Spleen (tissue), 11 donors: ENCODE measurements around the gene HBQ1. TPM values are rescaled to one million over a fixed set of nuclear protein-coding genes. Genes with fewer than 3 reads are reported as not detected.

ENCODE experiments used
- DNase-seq: peaks from one replicate; pipeline ENCODE4 v3.0.0-alpha.2; 2020
- H3K27ac ChIP-seq, 8 donors: fragments of 200-600 bp; sonication (generic) in 7 of 8; 1 replicate in 4 of 8; 2 replicates in 4 of 8; pipeline versions ENCODE4 v1.5.0 to v1.8.0; 2016 to 2021; ENCODE audit warnings: inconsistent platforms in 4 of 8, mild to moderate bottlenecking in 4 of 8, moderate library complexity in 1 of 8
- H3K27me3 ChIP-seq, 7 donors: fragments of 200-600 bp; sonication (generic) in 6 of 7; replicated peaks in 1 of 7; 1 replicate in 4 of 7; 2 replicates in 3 of 7; pipeline versions ENCODE4 v1.5.0 to v1.8.0; 2016 to 2021; ENCODE audit warnings: inconsistent platforms in 3 of 7, mild to moderate bottlenecking in 1 of 7
- H3K36me3 ChIP-seq, 6 donors: fragments of 200-600 bp; sonication (generic) in 5 of 6; 1 replicate in 4 of 6; 2 replicates in 2 of 6; pipeline versions ENCODE4 v1.5.0 to v1.8.0; 2016 to 2021; ENCODE audit warnings: inconsistent platforms in 2 of 6
- H3K4me1 ChIP-seq, 6 donors: fragments of 200-600 bp; sonication (generic) in 5 of 6; 1 replicate in 3 of 6; 2 replicates in 3 of 6; pipeline versions ENCODE4 v1.5.0 to v1.8.0; 2016 to 2021; ENCODE audit warnings: inconsistent platforms in 3 of 6
- H3K4me3 ChIP-seq, 8 donors: fragments of 200-600 bp; sonication (generic) in 7 of 8; 1 replicate in 4 of 8; 2 replicates in 4 of 8; pipeline versions ENCODE4 v1.5.0 to v1.8.0; 2016 to 2021; ENCODE audit warnings: inconsistent platforms in 4 of 8, mild to moderate bottlenecking in 4 of 8, moderate library complexity in 2 of 8
- H3K9me3 ChIP-seq, 8 donors: fragments of 200-600 bp; sonication (generic) in 7 of 8; 1 replicate in 4 of 8; 2 replicates in 4 of 8; pipeline versions ENCODE4 v1.5.0 to v1.8.0; 2016 to 2021; ENCODE audit warnings: inconsistent platforms in 4 of 8
- POLR2A ChIP-seq, 3 donors: fragments of 450-650 bp; IDR thresholded peaks; one replicate each; pipeline ENCODE4 v1.5.1; 2017; ENCODE audit warnings: antibody characterized with exemption in 3 of 3, mild to moderate bottlenecking in 1 of 3
- POLR2AphosphoS5 ChIP-seq, 3 donors: sonication (generic); formaldehyde crosslinking; IDR thresholded peaks; one replicate each; pipeline ENCODE4 v1.5.1; 2017; ENCODE audit warnings: antibody characterized with exemption in 3 of 3
- WGBS, 5 donors: extraction: QIAGEN DNeasy Blood & Tissue Kit in 3 of 5; methylation state at CpG; one replicate each; pipeline versions ENCODE4 v1.1.5 to v1.1.7; 2013 to 2018; 5-methylcytosine and 5-hydroxymethylcytosine counted together
- intact Hi-C: fragments of 100-400 bp; cut with DNase I; formaldehyde crosslinking; loops from one replicate; pipeline ENCODE4 v1.15.0; 2023; ENCODE audit warnings: low total_unique reads
- polyA plus RNA-seq, 3 donors: library from polyadenylated mRNA; stranded (reverse); fragments of 200-250 nt; gene quantifications; one replicate each; pipeline ENCODE4 v1.2.1, GENCODE V29; 2013
- total RNA-seq, 7 donors: library from RNA; depleted of rRNA in 3 of 7; stranded (reverse); fragments of >200 nt in 3 of 7; fragmentation: NEBNext Ultra II Directional in 4 of 7; extraction: Animal tissue kit (Norgen Biotek cat#: 25700) in 4 of 7; gene quantifications; one replicate each; pipeline versions ENCODE4 v1.1.0 to v1.2.1, GENCODE V29; 2016 to 2021
- TF ChIP-seq, protein P1 (sequence below), 11 experiments: fragments of 200-600 bp in 7 of 11; fragments of 450-650 bp in 4 of 11; sonication (generic) in 4 of 11; IDR thresholded peaks in 8 of 11; conservative IDR thresholded peaks in 3 of 11; 1 replicate in 7 of 11; 2 replicates in 4 of 11; pipeline versions ENCODE4 v1.4.0 to v1.8.0; 2016 to 2021; ENCODE audit warnings: antibody characterized with exemption in 11 of 11, inconsistent platforms in 4 of 11, mild to moderate bottlenecking in 1 of 11
- donor health status: healthy with polysubstance abuse.
- donor health status: DM: no; HTN: no; CAD: no; lungs with moderate emphysema.
- donor health status: DM: no; HTN: no; CAD: no.
- donor health status: Bipolar disorder and iron deficiency.
- donor health status: healthy.
- donor health status: DM: no; HTN: no; CAD: no.
- donor health status: DM: yes; HTN: yes; CAD: no.

HBQ1 gene
- total and polyA plus RNA-seq, 10 donors, result 0.41 to 11.3 (median 6.6) TPM; not detected in 3

DNA sequence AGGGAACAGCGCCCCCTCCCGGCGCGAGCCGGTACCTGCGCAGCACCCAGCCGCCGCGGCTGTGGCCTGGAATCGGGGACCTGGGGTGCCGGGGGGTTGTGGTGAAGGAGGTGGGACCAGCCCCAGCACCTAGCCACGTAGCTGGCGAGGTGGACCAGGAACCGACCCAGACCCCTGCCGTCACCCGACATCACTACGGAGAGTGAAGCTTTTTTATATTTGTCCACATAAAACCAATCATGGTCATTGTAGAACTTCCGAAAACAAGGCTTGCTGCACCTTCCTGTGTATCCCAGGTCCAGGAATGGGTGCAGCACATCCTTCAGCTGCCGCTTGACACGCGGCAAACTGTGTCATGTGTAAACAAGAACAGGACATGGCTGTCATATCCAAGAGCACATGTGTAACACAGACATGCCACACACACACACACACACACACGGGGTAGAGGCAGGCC is 1.3 kb downstream of the HBQ1 start:
- Histone ChIP-seq H3K4me1 (peaks cover 11 to 31% (median 18%) of the 10 kb centered on the region in 6 donors), H3K4me3 (peak overlapping the region in 5 of 8 donors; percentile 35 to 67 (median 40)), H3K36me3 (peaks cover 0 to 10% (median 0%) of the 10 kb centered on the region in 6 donors), H3K27me3 (peaks cover 7 to 48% (median 44%) of the 10 kb centered on the region in 7 donors), H3K9me3 (no peaks in the 10 kb centered on the region), H3K27ac (no peak overlapping the region)
- peak; percentile 95 for DNase-seq
- WGBS, 5 donors, result 10 to 29% (median 12%) methylated on average over 11 to 22 of the region's 22 CpGs
- TF ChIP-seq, protein P1, sequence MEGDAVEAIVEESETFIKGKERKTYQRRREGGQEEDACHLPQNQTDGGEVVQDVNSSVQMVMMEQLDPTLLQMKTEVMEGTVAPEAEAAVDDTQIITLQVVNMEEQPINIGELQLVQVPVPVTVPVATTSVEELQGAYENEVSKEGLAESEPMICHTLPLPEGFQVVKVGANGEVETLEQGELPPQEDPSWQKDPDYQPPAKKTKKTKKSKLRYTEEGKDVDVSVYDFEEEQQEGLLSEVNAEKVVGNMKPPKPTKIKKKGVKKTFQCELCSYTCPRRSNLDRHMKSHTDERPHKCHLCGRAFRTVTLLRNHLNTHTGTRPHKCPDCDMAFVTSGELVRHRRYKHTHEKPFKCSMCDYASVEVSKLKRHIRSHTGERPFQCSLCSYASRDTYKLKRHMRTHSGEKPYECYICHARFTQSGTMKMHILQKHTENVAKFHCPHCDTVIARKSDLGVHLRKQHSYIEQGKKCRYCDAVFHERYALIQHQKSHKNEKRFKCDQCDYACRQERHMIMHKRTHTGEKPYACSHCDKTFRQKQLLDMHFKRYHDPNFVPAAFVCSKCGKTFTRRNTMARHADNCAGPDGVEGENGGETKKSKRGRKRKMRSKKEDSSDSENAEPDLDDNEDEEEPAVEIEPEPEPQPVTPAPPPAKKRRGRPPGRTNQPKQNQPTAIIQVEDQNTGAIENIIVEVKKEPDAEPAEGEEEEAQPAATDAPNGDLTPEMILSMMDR (IDR thresholded peaks at IDR 0.05 in 8 of 11, conservative IDR thresholded peaks at IDR 0.05 in 3 of 11), result peak; percentile 89 to 98 (median 96)
- TF ChIP-seq POLR2AphosphoS5 (IDR thresholded peaks at IDR 0.05), result no peak
- intact Hi-C loops, result loop anchor here (5.0 kb wide), 1 partner anchor 64 kb away; no protein-coding TSS in a partner anchor

DNA sequence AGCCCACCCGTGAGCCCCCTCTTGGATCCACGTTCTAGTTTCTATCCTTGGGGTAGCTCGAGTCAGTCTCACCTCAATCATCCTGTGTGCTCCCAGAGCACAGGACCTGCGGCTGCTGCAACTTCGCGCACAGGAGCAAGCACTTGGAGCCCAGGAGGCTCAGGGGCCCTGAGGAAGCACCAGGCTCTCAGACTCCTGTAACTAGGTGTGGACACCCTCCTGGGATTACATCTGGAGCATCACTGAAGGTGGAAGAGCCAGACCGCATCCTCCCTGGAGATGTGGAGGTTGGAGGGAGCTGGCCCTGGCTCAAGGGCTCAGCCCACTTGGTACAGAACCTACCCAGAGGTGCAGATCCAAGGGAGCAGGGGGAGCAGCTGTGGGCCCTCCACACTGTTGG is 2.7 kb downstream of the HBQ1 start:
- Histone ChIP-seq H3K4me3 (no peak overlapping the region), H3K9me3 (no peaks in the 10 kb centered on the region), H3K27me3 (peaks cover 3 to 36% (median 33%) of the 10 kb centered on the region in 7 donors), H3K27ac (no peak overlapping the region), H3K36me3 (peaks cover 0 to 20% (median 9%) of the 10 kb centered on the region in 6 donors), H3K4me1 (peaks cover 11 to 22% (median 18%) of the 10 kb centered on the region in 6 donors)
- TF ChIP-seq POLR2AphosphoS5 (IDR thresholded peaks at IDR 0.05), result peak; percentile 13 to 60 (median 15)
- TF ChIP-seq POLR2A (IDR thresholded peaks at IDR 0.05), result no peak
- TF ChIP-seq, protein P1 (IDR thresholded peaks at IDR 0.05 in 8 of 11, conservative IDR thresholded peaks at IDR 0.05 in 3 of 11), result no peak
- intact Hi-C loops, result loop anchor here (5.0 kb wide), 1 partner anchor 66 kb away; no protein-coding TSS in a partner anchor
- WGBS, 5 donors, result 76 to 92% (median 80%) methylated on average over 7 of the region's 7 CpGs
- DNase-seq, result no peak

DNA sequence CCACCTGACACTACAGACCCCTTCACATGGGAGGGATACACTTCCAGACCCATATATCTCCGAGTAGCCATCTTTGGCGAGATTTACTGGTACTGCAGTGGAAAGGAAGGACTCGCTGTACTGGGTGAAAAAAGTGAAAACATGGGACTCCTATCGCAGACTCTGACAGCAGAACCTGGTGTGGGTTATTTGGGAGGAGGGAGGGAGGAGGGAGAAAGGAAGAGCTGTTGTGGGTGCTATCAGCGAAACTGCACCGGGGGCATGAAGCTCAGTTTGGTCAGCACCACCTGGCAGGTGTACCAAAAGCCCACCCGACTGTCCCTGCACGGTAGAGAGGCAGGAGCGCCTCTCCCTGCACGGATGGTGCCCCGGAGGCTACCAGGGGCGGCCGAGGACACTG is 5.0 kb downstream of the HBQ1 start:
- intact Hi-C loops, result no loop called here
- DNase-seq, result no peak

DNA sequence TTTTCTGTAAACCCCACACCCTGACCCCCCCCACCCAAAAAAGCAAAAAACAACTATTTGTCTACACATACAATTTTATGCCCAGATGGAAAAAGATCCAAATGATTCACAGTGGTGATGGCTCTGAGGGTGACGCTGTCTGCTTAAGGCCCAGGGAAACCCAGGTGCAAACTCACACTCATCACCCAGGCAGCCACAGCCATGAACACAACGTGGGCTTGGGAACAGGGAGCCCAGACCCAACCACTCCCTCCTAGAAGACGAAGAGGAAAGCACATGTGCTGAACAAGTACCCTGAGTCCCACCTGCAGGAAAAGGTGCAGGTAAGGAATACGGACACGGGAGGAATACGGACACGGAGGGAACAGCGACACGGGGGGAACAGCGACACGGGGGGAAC is 5.4 kb downstream of the HBQ1 start:
- TF ChIP-seq, protein P1 (IDR thresholded peaks at IDR 0.05 in 8 of 11, conservative IDR thresholded peaks at IDR 0.05 in 3 of 11), result no peak
- no peak for TF ChIP-seq POLR2AphosphoS5 (IDR thresholded peaks at IDR 0.05)
- TF ChIP-seq POLR2A (IDR thresholded peaks at IDR 0.05), result no peak
- intact Hi-C loops, result no loop called here
- WGBS, 5 donors, result 79 to 92% (median 89%) methylated on average over 7 to 11 of the region's 11 CpGs

More for the DNA sequence above, 5.0 kb downstream of the HBQ1 start:
- no peaks in the 10 kb centered on the region for H3K9me3 ChIP-seq
- peaks cover 0 to 42% (median 31%) of the 10 kb centered on the region in 6 donors for H3K36me3 ChIP-seq
- H3K4me1 ChIP-seq, result peaks cover 11 to 16% (median 14%) of the 10 kb centered on the region in 6 donors
- peaks cover 0 to 14% (median 11%) of the 10 kb centered on the region in 7 donors for H3K27me3 ChIP-seq
- 88 to 96% (median 89%) methylated on average over 12 to 13 of the region's 13 CpGs for WGBS, 5 donors
- no peak overlapping the region for H3K27ac ChIP-seq
- no peak overlapping the region for H3K4me3 ChIP-seq
- TF ChIP-seq POLR2AphosphoS5 (IDR thresholded peaks at IDR 0.05) (peak in 2 of 3 donors; percentile 49 to 63), POLR2A (IDR thresholded peaks at IDR 0.05) (no peak)
- TF ChIP-seq, protein P1 (IDR thresholded peaks at IDR 0.05 in 8 of 11, conservative IDR thresholded peaks at IDR 0.05 in 3 of 11), result no peak

More for the DNA sequence above, 5.4 kb downstream of the HBQ1 start:
- H3K27ac ChIP-seq, result no peak overlapping the region
- peaks cover 7 to 11% (median 9%) of the 10 kb centered on the region in 6 donors for H3K4me1 ChIP-seq
- peaks cover 0 to 9% (median 6%) of the 10 kb centered on the region in 7 donors for H3K27me3 ChIP-seq
- H3K9me3 ChIP-seq, result no peaks in the 10 kb centered on the region
- no peak for DNase-seq
- H3K36me3 ChIP-seq, result peaks cover under 1 to 47% (median 36%) of the 10 kb centered on the region in 6 donors
- no peak overlapping the region for H3K4me3 ChIP-seq
